ENCODE measurements around the gene DCTN5. TPM values are rescaled to one million over a fixed set of nuclear protein-coding genes. Genes with fewer than 3 reads are reported as not detected.

Gene DCTN5
- total and polyA plus RNA-seq, 2 donors (not counting 1 experiment from before 2014, with no cell fraction given): 39.6 to 96.7 TPM

DNA sequence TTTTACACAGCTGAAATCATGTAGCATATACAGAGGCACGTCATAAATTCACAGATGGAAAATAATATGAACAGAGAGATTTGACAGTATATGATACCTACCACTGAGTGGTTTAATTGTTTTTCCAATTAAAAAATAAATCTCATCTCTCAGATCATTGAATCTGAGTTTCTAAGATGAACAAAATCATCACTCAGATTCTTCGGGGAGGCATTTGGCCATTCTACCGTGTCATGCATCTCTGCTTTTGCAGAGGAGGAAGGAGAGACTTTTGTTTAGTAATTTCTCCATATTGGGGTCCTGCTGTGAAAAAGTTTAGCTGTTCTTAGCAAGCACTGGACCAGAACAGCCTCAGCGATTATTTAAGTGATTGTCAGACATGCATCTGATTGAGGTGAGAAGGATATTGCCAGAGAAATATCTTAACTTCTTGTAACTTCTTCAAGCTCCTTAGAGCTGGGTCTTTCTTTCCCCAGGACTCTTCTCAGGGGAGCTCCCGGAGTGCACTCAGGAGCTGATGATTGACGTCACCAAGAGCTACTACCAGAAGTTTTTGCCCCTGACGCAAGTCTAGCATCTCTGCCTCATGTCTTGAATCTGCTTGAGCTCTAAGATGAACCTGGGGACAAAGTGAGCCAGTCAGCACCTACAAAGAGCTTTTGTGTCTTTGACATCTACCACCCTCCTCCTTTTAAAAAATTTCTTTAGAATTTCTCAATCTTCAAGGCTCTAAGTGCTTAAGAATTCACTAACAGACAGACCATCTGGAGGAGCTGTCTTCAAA is 25.5 kb downstream of the DCTN5 start:
- Histone ChIP-seq H3K9ac (ENCODE audit: insufficient read depth, low read length) (no peak overlapping the region), H3K4me1 (ENCODE audit: control insufficient read depth, extremely low read depth, insufficient read depth, low read length) (peaks cover 17% of the 10 kb centered on the region), H3K27ac (ENCODE audit: insufficient read depth, low read length) (no peak overlapping the region), H2AFZ (ENCODE audit: low read length) (no peak overlapping the region), H3K27me3 (ENCODE audit: control insufficient read depth, insufficient read depth, low read length) (no peaks in the 10 kb centered on the region), H3K9me3 (ENCODE audit: control insufficient read depth, insufficient read depth, low read depth, low read length) (no peaks in the 10 kb centered on the region), H3K4me2 (ENCODE audit: extremely low read depth, insufficient read depth, low read length) (no peak overlapping the region), H3K79me2 (ENCODE audit: control insufficient read depth, insufficient read depth, low read length) (no peaks in the 10 kb centered on the region), H3K4me3 (replicated peaks in 1 of 4; ENCODE audit: control extremely low read depth in 1 of 4, insufficient read depth in 1 of 4, low read depth in 3 of 4, low read length in 4 of 4) (no peak overlapping the region), H3K36me3 (ENCODE audit: control insufficient read depth, insufficient read depth, low read length) (peaks cover 15% of the 10 kb centered on the region), H4K20me1 (ENCODE audit: control insufficient read depth, extremely low read depth, insufficient read depth, low read length) (no peaks in the 10 kb centered on the region)
- TF ChIP-seq, protein P1, sequence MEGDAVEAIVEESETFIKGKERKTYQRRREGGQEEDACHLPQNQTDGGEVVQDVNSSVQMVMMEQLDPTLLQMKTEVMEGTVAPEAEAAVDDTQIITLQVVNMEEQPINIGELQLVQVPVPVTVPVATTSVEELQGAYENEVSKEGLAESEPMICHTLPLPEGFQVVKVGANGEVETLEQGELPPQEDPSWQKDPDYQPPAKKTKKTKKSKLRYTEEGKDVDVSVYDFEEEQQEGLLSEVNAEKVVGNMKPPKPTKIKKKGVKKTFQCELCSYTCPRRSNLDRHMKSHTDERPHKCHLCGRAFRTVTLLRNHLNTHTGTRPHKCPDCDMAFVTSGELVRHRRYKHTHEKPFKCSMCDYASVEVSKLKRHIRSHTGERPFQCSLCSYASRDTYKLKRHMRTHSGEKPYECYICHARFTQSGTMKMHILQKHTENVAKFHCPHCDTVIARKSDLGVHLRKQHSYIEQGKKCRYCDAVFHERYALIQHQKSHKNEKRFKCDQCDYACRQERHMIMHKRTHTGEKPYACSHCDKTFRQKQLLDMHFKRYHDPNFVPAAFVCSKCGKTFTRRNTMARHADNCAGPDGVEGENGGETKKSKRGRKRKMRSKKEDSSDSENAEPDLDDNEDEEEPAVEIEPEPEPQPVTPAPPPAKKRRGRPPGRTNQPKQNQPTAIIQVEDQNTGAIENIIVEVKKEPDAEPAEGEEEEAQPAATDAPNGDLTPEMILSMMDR (conservative IDR thresholded peaks at IDR 0.05 in 1 of 2, IDR thresholded peaks at IDR 0.05 in 1 of 2; ENCODE audit: low read depth in 1 of 2, low read length in 2 of 2): no peak
- TF ChIP-seq EZH2 (IDR thresholded peaks at IDR 0.05; ENCODE audit: low read length, missing control alignments): no peak
- no peak for DNase-seq (ENCODE audit: low read depth in 2 of 2)

DNA sequence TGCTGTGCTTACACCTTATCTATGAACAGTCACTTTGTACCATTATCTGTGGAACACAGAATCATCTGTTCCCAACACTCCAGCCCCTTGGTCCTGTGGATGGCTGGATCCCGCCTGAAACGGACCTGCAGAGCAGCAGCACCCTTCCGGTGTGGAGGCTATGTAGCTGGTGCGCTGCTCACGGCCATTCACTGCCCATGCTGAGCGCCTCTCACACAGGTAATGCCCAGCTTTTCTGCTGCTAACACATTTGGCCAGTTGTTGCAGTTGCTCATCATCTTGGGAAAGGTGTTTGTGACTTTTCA is 26.0 kb downstream of the DCTN5 start:
- Histone ChIP-seq H3K36me3 (ENCODE audit: control insufficient read depth, insufficient read depth, low read length) (peaks cover 13% of the 10 kb centered on the region), H3K27me3 (ENCODE audit: control insufficient read depth, insufficient read depth, low read length) (no peaks in the 10 kb centered on the region), H3K4me3 (replicated peaks in 1 of 4; ENCODE audit: control extremely low read depth in 1 of 4, insufficient read depth in 1 of 4, low read depth in 3 of 4, low read length in 4 of 4) (no peak overlapping the region), H4K20me1 (ENCODE audit: control insufficient read depth, extremely low read depth, insufficient read depth, low read length) (no peaks in the 10 kb centered on the region), H3K27ac (ENCODE audit: insufficient read depth, low read length) (no peak overlapping the region), H3K4me2 (ENCODE audit: extremely low read depth, insufficient read depth, low read length) (no peak overlapping the region), H3K4me1 (ENCODE audit: control insufficient read depth, extremely low read depth, insufficient read depth, low read length) (peaks cover 17% of the 10 kb centered on the region), H3K79me2 (ENCODE audit: control insufficient read depth, insufficient read depth, low read length) (no peaks in the 10 kb centered on the region), H2AFZ (ENCODE audit: low read length) (no peak overlapping the region), H3K9me3 (ENCODE audit: control insufficient read depth, insufficient read depth, low read depth, low read length) (no peaks in the 10 kb centered on the region), H3K9ac (ENCODE audit: insufficient read depth, low read length) (no peak overlapping the region)
- no peak for TF ChIP-seq EZH2 (IDR thresholded peaks at IDR 0.05; ENCODE audit: low read length, missing control alignments)
- TF ChIP-seq, protein P1 (conservative IDR thresholded peaks at IDR 0.05 in 1 of 2, IDR thresholded peaks at IDR 0.05 in 1 of 2; ENCODE audit: low read depth in 1 of 2, low read length in 2 of 2): no peak
- DNase-seq (ENCODE audit: low read depth in 2 of 2): no peak

DNA sequence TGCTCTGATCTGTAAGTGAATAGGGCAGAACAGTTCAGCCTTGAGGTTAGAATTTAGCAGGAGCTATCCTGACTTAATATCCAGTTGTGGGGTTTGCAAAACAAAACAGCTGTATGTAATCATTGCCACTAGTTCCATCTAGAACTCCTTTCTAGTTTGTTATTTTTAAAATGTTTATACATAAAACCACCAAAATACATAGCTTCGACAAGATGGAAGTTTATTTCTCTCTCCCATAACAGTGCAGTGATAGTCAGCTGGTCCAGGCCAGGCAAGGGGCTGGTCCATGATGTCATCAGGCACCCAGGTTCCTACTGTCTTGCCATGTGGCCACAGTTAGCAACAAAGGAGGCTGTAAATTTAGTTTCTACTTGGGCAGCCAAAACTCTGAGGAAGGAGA is 27.0 kb downstream of the DCTN5 start:
- H3K27ac ChIP-seq (ENCODE audit: insufficient read depth, low read length): peak overlapping the region; percentile 71

More for the DNA sequence above, 27.0 kb downstream of the DCTN5 start:
- no peak for TF ChIP-seq EZH2 (IDR thresholded peaks at IDR 0.05; ENCODE audit: low read length, missing control alignments)
- TF ChIP-seq, protein P1 (conservative IDR thresholded peaks at IDR 0.05 in 1 of 2, IDR thresholded peaks at IDR 0.05 in 1 of 2; ENCODE audit: low read depth in 1 of 2, low read length in 2 of 2): no peak
- Histone ChIP-seq H3K9ac (ENCODE audit: insufficient read depth, low read length) (no peak overlapping the region), H3K36me3 (ENCODE audit: control insufficient read depth, insufficient read depth, low read length) (peaks cover 10% of the 10 kb centered on the region), H3K4me2 (ENCODE audit: extremely low read depth, insufficient read depth, low read length) (no peak overlapping the region), H3K79me2 (ENCODE audit: control insufficient read depth, insufficient read depth, low read length) (no peaks in the 10 kb centered on the region), H2AFZ (ENCODE audit: low read length) (no peak overlapping the region), H3K9me3 (ENCODE audit: control insufficient read depth, insufficient read depth, low read depth, low read length) (no peaks in the 10 kb centered on the region), H3K27me3 (ENCODE audit: control insufficient read depth, insufficient read depth, low read length) (no peaks in the 10 kb centered on the region), H4K20me1 (ENCODE audit: control insufficient read depth, extremely low read depth, insufficient read depth, low read length) (no peaks in the 10 kb centered on the region), H3K4me3 (replicated peaks in 1 of 4; ENCODE audit: control extremely low read depth in 1 of 4, insufficient read depth in 1 of 4, low read depth in 3 of 4, low read length in 4 of 4) (no peak overlapping the region), H3K4me1 (ENCODE audit: control insufficient read depth, extremely low read depth, insufficient read depth, low read length) (peaks cover 17% of the 10 kb centered on the region)
- peak in 1 of 2 donors; percentile 95 for DNase-seq (ENCODE audit: low read depth in 2 of 2)
